Keratinocyte (primary cell): ENCODE results near the gene CIT. TPM values are rescaled to one million over a fixed set of nuclear protein-coding genes. Genes with fewer than 3 reads are reported as not detected.

Experiments
- DNase-seq: peaks from one replicate; pipeline ENCODE4 v3.0.0-alpha.2; 2011; ENCODE audit warnings: low read depth, missing footprints, low spot score
- FAIRE-seq: peaks from 2 replicates; lab custom pipeline; 2011; peaks lifted over from hg19 to GRCh38; lab: Jason Lieb, UNC
- H2AFZ ChIP-seq: 2 replicates; pipeline ENCODE4 v1.6.0; 2012; ENCODE audit warnings: low read length, control low read depth, inconsistent platforms; ENCODE audit not compliant: control insufficient read depth
- H3K27ac ChIP-seq: 2 replicates; pipeline ENCODE4 v1.5.1; 2011; ENCODE audit warnings: low read length; ENCODE audit not compliant: control insufficient read depth, insufficient read depth
- H3K27me3 ChIP-seq: 3 replicates; pipeline ENCODE4 v1.6.0; 2011; ENCODE audit warnings: low read length; ENCODE audit not compliant: control insufficient read depth, insufficient read depth; ENCODE audit errors: extremely low read depth
- H3K36me3 ChIP-seq, 2 experiments: 2 replicates in 1 of 2; 3 replicates in 1 of 2; pipeline ENCODE4 v1.5.1; 2011; ENCODE audit warnings: low read length in 2 of 2, mild to moderate bottlenecking in 1 of 2; ENCODE audit not compliant: control insufficient read depth in 2 of 2, insufficient read depth in 2 of 2; ENCODE audit errors: extremely low read depth in 1 of 2
- H3K4me1 ChIP-seq: 3 replicates; pipeline ENCODE4 v1.5.1; 2011; ENCODE audit warnings: low read length; ENCODE audit not compliant: control insufficient read depth, insufficient read depth; ENCODE audit errors: extremely low read depth
- H3K4me2 ChIP-seq: 3 replicates; pipeline ENCODE4 v1.6.0; 2011; ENCODE audit warnings: low read depth, low read length; ENCODE audit not compliant: control insufficient read depth, insufficient read depth; ENCODE audit errors: extremely low read depth
- H3K4me3 ChIP-seq, 3 experiments: fragments of 200-600 bp in 1 of 3; sonication (generic) in 1 of 3; 2 replicates in 2 of 3; 3 replicates in 1 of 3; pipeline ENCODE4 v1.5.1; 2011 to 2016; ENCODE audit warnings: low read length in 3 of 3, mild to moderate bottlenecking in 3 of 3, control low read depth in 2 of 3, inconsistent platforms in 1 of 3, low read depth in 1 of 3, mixed read lengths in 1 of 3, mixed run types in 1 of 3, moderate library complexity in 1 of 3; ENCODE audit not compliant: control insufficient read depth in 2 of 3, insufficient read depth in 2 of 3; ENCODE audit errors: extremely low read depth in 1 of 3
- H3K79me2 ChIP-seq: 2 replicates; pipeline ENCODE4 v1.6.0; 2012; ENCODE audit warnings: low read length; ENCODE audit not compliant: control insufficient read depth, insufficient read depth
- H3K9ac ChIP-seq: 3 replicates; pipeline ENCODE4 v1.6.0; 2011; ENCODE audit warnings: low read length; ENCODE audit not compliant: control insufficient read depth, insufficient read depth; ENCODE audit errors: extremely low read depth
- H3K9me1 ChIP-seq: 3 replicates; pipeline ENCODE4 v1.6.0; 2011; ENCODE audit warnings: low read length; ENCODE audit not compliant: control insufficient read depth, insufficient read depth; ENCODE audit errors: extremely low read depth
- H3K9me3 ChIP-seq: 2 replicates; pipeline ENCODE4 v1.5.1; 2012; ENCODE audit warnings: low read depth, low read length; ENCODE audit not compliant: control insufficient read depth
- H4K20me1 ChIP-seq: 3 replicates; pipeline ENCODE4 v1.6.0; 2011; ENCODE audit warnings: low read length; ENCODE audit not compliant: control insufficient read depth, insufficient read depth; ENCODE audit errors: extremely low read depth
- CTCF ChIP-seq, 3 experiments: IDR thresholded peaks in 1 of 3; conservative IDR thresholded peaks in 1 of 3; optimal IDR thresholded peaks in 1 of 3; 2 replicates in 2 of 3; 3 replicates in 1 of 3; pipeline versions ENCODE3 to v1.5.1; 2011; ENCODE audit warnings: low read length in 3 of 3, mild to moderate bottlenecking in 3 of 3, moderate library complexity in 2 of 3, control low read depth in 1 of 3, inconsistent platforms in 1 of 3; ENCODE audit not compliant: insufficient read depth in 2 of 3; ENCODE audit errors: extremely low read depth in 1 of 3
- EZH2 ChIP-seq: IDR thresholded peaks from one replicate; pipeline ENCODE4 v1.6.1; 2012; ENCODE audit warnings: inconsistent platforms, mild to moderate bottlenecking, low read length, moderate library complexity
- dilution Hi-C: fragments of 300-500 bp; cut with MboI; formaldehyde crosslinking; loops from one replicate; pipeline ENCODE4 v1.7.0; 2020; ENCODE audit warnings: low sequenced_read_pairs; ENCODE audit not compliant: extremely low pct_ligation_motif_present
- polyA plus RNA-seq, 5 experiments: library from polyadenylated mRNA; depleted of rRNA in 3 of 5; stranded (reverse) in 3 of 5; stranded (forward) in 1 of 5; unstranded in 1 of 5; fragments of >200 nt; gene quantifications; 1 replicate in 1 of 5; 2 replicates in 3 of 5; 3 replicates in 1 of 5; pipeline versions ENCODE4 v1.2.1 to v1.2.3, GENCODE V29; 2011 to 2012; ENCODE audit warnings: missing spikeins in 2 of 5, low read depth in 1 of 5, low replicate concordance in 1 of 5

Gene CIT
- polyA plus RNA-seq, 1 donor (not counting 4 experiments of a cell fraction or from before 2014, with no cell fraction given), result 6.2 TPM

- Histone ChIP-seq H3K79me2 (no peaks in the 10 kb centered on the region), H3K36me3 (peaks cover 2 to 37% of the 10 kb centered on the region in 2 experiments), H3K9ac (no peak overlapping the region), H3K4me1 (peaks cover 15% of the 10 kb centered on the region), H3K27ac (no peak overlapping the region), H4K20me1 (no peaks in the 10 kb centered on the region), H2AFZ (no peak overlapping the region), H3K4me3 (no peak overlapping the region), H3K9me3 (no peaks in the 10 kb centered on the region), H3K9me1 (no peaks in the 10 kb centered on the region), H3K4me2 (no peak overlapping the region), H3K27me3 (no peaks in the 10 kb centered on the region)
- no peak for TF ChIP-seq CTCF (optimal IDR thresholded peaks at IDR 0.05 in 1 of 3, IDR thresholded peaks at IDR 0.05 in 1 of 3, conservative IDR thresholded peaks at IDR 0.05 in 1 of 3; ENCODE audit: extremely low read depth in 1 of 3, insufficient read depth in 2 of 3, low read length in 3 of 3)
- no peak for TF ChIP-seq EZH2
- no peak for FAIRE-seq
- dilution Hi-C loops, result no loop called here
- no peak for DNase-seq
These were observed 163.5 kb downstream of the CIT start for GRCh38 chr12:119713551-119714031.

GRCh38 chr12:119712721-119713120 lies 164.4 kb downstream of the CIT start:
- no peak for TF ChIP-seq EZH2
- no peak for TF ChIP-seq CTCF (optimal IDR thresholded peaks at IDR 0.05 in 1 of 3, IDR thresholded peaks at IDR 0.05 in 1 of 3, conservative IDR thresholded peaks at IDR 0.05 in 1 of 3; ENCODE audit: extremely low read depth in 1 of 3, insufficient read depth in 2 of 3, low read length in 3 of 3)
- H2AFZ ChIP-seq, result no peak overlapping the region
- H3K9ac ChIP-seq, result no peak overlapping the region
- no peak overlapping the region for H3K4me2 ChIP-seq
- peaks cover 2 to 38% of the 10 kb centered on the region in 2 experiments for H3K36me3 ChIP-seq
- no peak overlapping the region for H3K27ac ChIP-seq
- FAIRE-seq, result no peak
- no peak overlapping the region for H3K4me3 ChIP-seq
- no peaks in the 10 kb centered on the region for H3K9me1 ChIP-seq
- H3K9me3 ChIP-seq, result no peaks in the 10 kb centered on the region
- no peaks in the 10 kb centered on the region for H4K20me1 ChIP-seq
- DNase-seq, result no peak
- no peaks in the 10 kb centered on the region for H3K27me3 ChIP-seq
- H3K4me1 ChIP-seq, result peaks cover 15% of the 10 kb centered on the region
- H3K79me2 ChIP-seq, result no peaks in the 10 kb centered on the region
- dilution Hi-C loops, result no loop called here
